Daoy (cell line): ENCODE measurements around the gene SEPTIN2. TPM values are rescaled to one million over a fixed set of nuclear protein-coding genes. Genes with fewer than 3 reads are reported as not detected.
"Not testable (repeated sequence)": the region's sequence is repeated elsewhere in the genome, so short reads cannot be mapped to it uniquely, and the experiment has no call there.

Source experiments
- DNase-seq: peaks from one replicate; pipeline ENCODE4 v3.0.0-alpha.2; 2015; ENCODE audit warnings: low read depth
- total RNA-seq: library from RNA; depleted of rRNA; stranded (reverse); fragments of >200 nt; shearing (Covaris generic); gene quantifications from 2 replicates; pipeline ENCODE4 v1.2.3, GENCODE V29; 2014

SEPTIN2 gene
- total RNA-seq, 1 experiment from 2014 or later, result 244 TPM

GRCh38 chr2:241313543-241314095, 2.1 kb upstream of the SEPTIN2 start:
- DNase-seq, result no peak

- peak; percentile 68 for DNase-seq
Observed at GRCh38 chr2:241314226-241315092, 1.3 kb upstream of the SEPTIN2 start.

- DNase-seq, result peak; percentile 100
Observed at GRCh38 chr2:241315093-241315878, 439 bp upstream of the SEPTIN2 start, which contains the start of gene HDLBP. Gene HDLBP (minus strand): TSS chr2:241315672. CDS start chr2:241266869, 48,803 bp downstream.

GRCh38 chr2:241316825-241317224, 1.1 kb downstream of the SEPTIN2 start:
- no peak for DNase-seq

GRCh38 chr2:241317391-241317790, 1.7 kb downstream of the SEPTIN2 start:
- no peak for DNase-seq

- not testable (repeated sequence) for DNase-seq
Observed at GRCh38 chr2:241318830-241319229, 3.1 kb downstream of the SEPTIN2 start.

GRCh38 chr2:241320394-241320793, 4.7 kb downstream of the SEPTIN2 start:
- DNase-seq, result no peak

- no peak for DNase-seq
Observed at GRCh38 chr2:241321033-241321432, 5.3 kb downstream of the SEPTIN2 start.

- DNase-seq, result no peak
Observed at GRCh38 chr2:241321886-241322285, 6.2 kb downstream of the SEPTIN2 start.

- DNase-seq, result no peak
Observed at GRCh38 chr2:241323778-241324177, 8.1 kb downstream of the SEPTIN2 start.

- DNase-seq, result no peak
Observed at GRCh38 chr2:241324775-241325174, 9.1 kb downstream of the SEPTIN2 start.

GRCh38 chr2:241325257-241325656, 9.5 kb downstream of the SEPTIN2 start:
- DNase-seq, result no peak

- no peak for DNase-seq
Observed at GRCh38 chr2:241329669-241330615, 14.2 kb downstream of the SEPTIN2 start.

- no peak for DNase-seq
Observed at GRCh38 chr2:241330616-241330981, 14.9 kb downstream of the SEPTIN2 start.

GRCh38 chr2:241334813-241335212, 19.1 kb downstream of the SEPTIN2 start:
- no peak for DNase-seq

- DNase-seq, result no peak
Observed at GRCh38 chr2:241339839-241340630, 24.3 kb downstream of the SEPTIN2 start.

GRCh38 chr2:241340631-241341163, 25.0 kb downstream of the SEPTIN2 start:
- no peak for DNase-seq

- DNase-seq, result no peak
Observed at GRCh38 chr2:241344925-241345651, 29.4 kb downstream of the SEPTIN2 start.

- no peak for DNase-seq
Observed at GRCh38 chr2:241349941-241350340, 34.2 kb downstream of the SEPTIN2 start.

- DNase-seq, result no peak
Observed at GRCh38 chr2:241350530-241350877, 34.8 kb downstream of the SEPTIN2 start.
